Gastroesophageal sphincter (tissue), 3 donors: ENCODE results near the gene PHAF1.

ENCODE experiments used
- POLR2AphosphoS5 ChIP-seq: sonication (generic); formaldehyde crosslinking; IDR thresholded peaks from one replicate; pipeline ENCODE4 v1.6.1; 2017; ENCODE audit warnings: antibody characterized with exemption
- TF ChIP-seq, protein P1 (sequence below), 4 experiments: fragments of 200-600 bp in 2 of 4; fragments of 450-650 bp in 2 of 4; sonication (generic) in 1 of 4; IDR thresholded peaks; one replicate each; pipeline ENCODE4 v1.5.1; 2017 to 2019; ENCODE audit warnings: antibody characterized with exemption in 4 of 4, mild to moderate bottlenecking in 2 of 4, moderate library complexity in 2 of 4

DNA sequence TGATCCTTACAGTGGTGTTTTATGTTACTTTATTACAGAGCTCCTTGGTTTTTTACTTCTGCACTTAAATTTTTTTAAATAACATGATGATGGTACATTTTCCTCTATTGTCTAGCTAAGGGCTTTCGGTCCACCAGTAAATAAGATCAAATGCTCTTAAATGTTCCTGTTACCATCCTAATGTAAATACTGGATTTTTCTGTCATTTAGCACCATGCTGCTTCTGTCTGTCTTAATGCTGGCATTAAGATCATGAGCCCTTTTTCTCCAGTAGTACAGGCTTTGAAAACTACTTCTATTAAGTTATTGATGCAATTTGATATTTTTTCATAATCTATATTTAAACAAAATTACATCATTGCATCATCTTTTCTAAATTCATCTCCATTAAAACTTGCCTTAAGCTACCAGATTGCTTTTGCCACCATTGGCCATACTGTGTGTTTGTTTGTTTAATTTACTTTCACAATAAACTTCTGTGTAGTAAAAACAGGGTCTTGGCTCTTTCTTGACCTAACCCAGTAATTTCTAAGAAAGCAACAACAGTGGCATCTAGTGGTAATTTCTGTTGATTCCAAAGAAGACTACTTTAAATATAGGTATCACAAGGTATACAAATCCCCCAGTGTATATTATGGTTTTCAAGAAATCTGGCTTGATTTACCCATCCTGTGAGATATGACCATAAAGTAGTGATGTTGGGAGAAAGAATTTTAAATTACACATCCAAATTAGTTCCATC, 9.0 kb upstream of the PHAF1 start:
- TF ChIP-seq, protein P1, sequence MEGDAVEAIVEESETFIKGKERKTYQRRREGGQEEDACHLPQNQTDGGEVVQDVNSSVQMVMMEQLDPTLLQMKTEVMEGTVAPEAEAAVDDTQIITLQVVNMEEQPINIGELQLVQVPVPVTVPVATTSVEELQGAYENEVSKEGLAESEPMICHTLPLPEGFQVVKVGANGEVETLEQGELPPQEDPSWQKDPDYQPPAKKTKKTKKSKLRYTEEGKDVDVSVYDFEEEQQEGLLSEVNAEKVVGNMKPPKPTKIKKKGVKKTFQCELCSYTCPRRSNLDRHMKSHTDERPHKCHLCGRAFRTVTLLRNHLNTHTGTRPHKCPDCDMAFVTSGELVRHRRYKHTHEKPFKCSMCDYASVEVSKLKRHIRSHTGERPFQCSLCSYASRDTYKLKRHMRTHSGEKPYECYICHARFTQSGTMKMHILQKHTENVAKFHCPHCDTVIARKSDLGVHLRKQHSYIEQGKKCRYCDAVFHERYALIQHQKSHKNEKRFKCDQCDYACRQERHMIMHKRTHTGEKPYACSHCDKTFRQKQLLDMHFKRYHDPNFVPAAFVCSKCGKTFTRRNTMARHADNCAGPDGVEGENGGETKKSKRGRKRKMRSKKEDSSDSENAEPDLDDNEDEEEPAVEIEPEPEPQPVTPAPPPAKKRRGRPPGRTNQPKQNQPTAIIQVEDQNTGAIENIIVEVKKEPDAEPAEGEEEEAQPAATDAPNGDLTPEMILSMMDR (IDR thresholded peaks at IDR 0.05) = peak in 1 of 4 experiments; percentile 13
- TF ChIP-seq POLR2AphosphoS5 = no peak
